Measurements from ENCODE around the gene CELF4.

CELF4 gene

DNA sequence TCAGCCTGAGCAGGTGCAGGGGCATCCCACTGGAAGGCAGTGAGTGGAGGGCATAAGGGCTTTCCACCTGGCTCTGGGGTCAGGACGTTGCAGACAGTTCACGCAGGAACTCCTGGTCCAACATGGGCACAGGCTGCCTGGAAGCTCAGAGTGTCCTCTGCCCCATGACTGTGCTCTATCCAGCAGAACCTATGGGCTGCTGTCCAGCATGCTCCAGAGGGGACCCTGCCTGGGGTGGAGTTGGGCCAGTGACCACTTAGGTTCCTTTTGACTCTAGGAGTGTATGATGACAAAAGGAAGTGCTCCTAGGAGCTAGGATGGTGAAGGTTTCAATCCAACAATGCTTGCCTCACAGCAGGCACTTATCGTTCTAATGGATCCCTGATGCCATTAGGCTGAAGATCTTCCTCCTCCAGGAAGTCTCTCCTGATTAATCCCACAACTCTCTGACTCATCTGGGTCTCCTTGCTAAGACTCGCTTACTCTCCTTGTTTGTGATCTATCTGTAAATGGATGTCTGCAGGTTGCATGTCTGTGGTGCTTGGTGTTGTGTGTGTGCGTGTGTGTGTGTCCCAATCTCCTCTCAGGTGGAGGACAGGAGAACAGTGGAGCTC lies 224.0 kb downstream of the CELF4 start:
- DNase-seq (ENCODE audit: low spot score) = no peak
- TF ChIP-seq, protein P1, sequence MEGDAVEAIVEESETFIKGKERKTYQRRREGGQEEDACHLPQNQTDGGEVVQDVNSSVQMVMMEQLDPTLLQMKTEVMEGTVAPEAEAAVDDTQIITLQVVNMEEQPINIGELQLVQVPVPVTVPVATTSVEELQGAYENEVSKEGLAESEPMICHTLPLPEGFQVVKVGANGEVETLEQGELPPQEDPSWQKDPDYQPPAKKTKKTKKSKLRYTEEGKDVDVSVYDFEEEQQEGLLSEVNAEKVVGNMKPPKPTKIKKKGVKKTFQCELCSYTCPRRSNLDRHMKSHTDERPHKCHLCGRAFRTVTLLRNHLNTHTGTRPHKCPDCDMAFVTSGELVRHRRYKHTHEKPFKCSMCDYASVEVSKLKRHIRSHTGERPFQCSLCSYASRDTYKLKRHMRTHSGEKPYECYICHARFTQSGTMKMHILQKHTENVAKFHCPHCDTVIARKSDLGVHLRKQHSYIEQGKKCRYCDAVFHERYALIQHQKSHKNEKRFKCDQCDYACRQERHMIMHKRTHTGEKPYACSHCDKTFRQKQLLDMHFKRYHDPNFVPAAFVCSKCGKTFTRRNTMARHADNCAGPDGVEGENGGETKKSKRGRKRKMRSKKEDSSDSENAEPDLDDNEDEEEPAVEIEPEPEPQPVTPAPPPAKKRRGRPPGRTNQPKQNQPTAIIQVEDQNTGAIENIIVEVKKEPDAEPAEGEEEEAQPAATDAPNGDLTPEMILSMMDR (IDR thresholded peaks at IDR 0.05; ENCODE audit: extremely low read depth, insufficient read depth, missing control alignments) = no peak
- in situ Hi-C loops (cut with MboI; ENCODE audit: low pct_unique_long_range_greater_than_20kb, low sequenced_read_pairs, unreplicated experiment) = loop anchor here (25.0 kb wide), 1 partner anchor 404 kb away; no protein-coding TSS in a partner anchor

DNA sequence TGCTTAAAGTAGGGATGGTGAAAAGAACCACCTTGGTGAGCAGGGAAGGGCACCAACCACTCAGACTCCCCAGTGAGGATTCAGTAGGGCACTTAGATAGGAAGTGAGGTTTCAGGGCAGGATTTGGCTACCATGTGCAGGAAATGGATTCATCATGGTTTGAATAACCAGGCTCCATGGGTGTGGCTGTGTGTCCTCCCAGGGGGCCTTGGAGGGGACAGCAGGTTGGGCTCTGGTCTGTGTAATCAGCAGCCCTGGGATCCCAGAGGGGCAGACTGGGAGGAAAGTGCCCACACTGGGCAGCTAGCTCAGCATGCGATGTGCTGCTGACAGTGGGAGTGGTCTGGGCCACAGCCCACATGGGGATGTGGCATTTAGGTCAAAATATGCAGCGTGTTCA lies 224.6 kb downstream of the CELF4 start:
- TF ChIP-seq, protein P1 (IDR thresholded peaks at IDR 0.05; ENCODE audit: extremely low read depth, insufficient read depth, missing control alignments) = no peak
- in situ Hi-C loops (cut with MboI; ENCODE audit: low pct_unique_long_range_greater_than_20kb, low sequenced_read_pairs, unreplicated experiment) = loop anchor here (25.0 kb wide), 1 partner anchor 404 kb away; no protein-coding TSS in a partner anchor
- DNase-seq (ENCODE audit: low spot score) = no peak

DNA sequence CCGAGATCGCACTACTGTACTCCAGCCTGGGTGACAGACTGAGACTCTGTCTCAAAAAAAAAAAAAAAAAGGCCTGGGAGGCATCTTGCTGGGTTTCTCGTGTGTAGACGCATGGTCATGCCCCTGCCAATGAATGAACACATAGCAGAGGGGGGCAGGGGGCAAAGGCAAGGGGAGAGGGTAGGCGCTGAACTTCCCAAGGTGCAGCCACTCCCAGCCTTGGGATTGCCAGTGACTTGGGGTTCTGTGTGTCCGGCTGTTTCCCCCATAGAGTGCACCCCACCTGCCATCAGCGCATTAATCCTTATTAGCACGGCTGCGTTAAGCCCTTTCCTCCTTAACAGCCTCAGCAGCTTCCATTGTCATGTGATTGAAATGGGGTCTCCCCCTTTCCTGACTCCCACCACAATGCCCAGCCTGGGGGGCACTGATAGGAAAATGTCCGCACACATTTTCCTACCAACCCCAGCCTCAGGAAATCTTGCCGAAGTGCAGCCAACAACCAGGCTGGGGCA lies 225.8 kb downstream of the CELF4 start:
- TF ChIP-seq, protein P1 (IDR thresholded peaks at IDR 0.05; ENCODE audit: extremely low read depth, insufficient read depth, missing control alignments) = no peak
- in situ Hi-C loops (cut with MboI; ENCODE audit: low pct_unique_long_range_greater_than_20kb, low sequenced_read_pairs, unreplicated experiment) = loop anchor here (25.0 kb wide), 1 partner anchor 402 kb away; no protein-coding TSS in a partner anchor
- no peak for DNase-seq (ENCODE audit: low spot score)

DNA sequence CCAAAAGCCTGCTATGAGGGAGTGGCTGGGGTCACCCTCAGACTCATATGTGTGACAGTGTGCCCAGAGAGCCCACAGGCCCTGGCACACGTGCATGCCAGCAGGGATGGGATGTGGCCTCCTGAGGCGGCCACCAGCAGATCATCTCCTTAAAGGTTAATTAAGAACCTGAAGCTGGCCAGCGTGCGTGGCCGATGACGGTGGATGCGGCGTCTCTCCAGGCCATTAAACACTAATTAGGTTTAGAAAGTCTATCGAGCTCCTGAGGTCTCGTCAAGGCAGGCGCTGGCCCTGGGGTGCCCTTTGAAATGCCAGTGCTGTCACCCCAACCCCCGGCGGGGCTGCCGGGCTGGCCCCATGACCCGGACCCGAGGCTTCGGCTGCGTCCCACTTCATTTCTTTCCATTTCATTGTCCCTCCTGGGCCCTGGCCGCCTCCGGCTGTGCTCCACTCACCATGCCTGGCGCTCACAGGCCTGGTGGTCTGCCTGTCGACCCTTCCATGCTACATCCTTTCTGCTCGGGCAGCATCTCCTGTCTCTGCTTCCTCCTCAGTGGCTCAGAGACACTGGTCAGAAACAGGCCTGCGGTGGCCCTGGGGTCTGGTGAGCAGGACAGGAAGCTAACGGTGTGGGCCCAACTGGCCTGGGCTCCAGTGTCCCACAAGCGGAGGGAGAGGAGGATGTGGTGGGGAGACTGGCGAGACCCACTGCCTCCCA lies 228.9 kb downstream of the CELF4 start:
- no peak for DNase-seq (ENCODE audit: low spot score)
- in situ Hi-C loops (cut with MboI; ENCODE audit: low pct_unique_long_range_greater_than_20kb, low sequenced_read_pairs, unreplicated experiment) = loop anchor here (25.0 kb wide), 1 partner anchor 399 kb away; no protein-coding TSS in a partner anchor
- TF ChIP-seq, protein P1 (IDR thresholded peaks at IDR 0.05; ENCODE audit: extremely low read depth, insufficient read depth, missing control alignments) = no peak

DNA sequence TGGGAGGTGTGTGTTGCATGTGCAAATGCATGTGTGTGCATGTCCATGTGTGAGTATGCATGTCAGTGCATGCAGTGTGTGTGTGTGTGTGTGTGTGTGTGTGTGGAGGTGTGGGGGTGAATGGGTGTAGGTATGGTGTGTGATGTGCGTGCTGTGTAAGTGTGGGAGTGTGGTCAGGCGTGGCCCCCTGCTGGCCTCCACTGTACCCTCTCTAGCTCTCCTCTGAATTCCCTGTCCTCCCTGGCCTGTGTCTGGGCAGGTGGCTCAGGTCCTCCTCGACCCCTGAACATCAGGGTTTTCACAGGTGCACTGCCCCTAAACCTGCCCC lies 230.2 kb downstream of the CELF4 start:
- no peak for DNase-seq (ENCODE audit: low spot score)
- in situ Hi-C loops (cut with MboI; ENCODE audit: low pct_unique_long_range_greater_than_20kb, low sequenced_read_pairs, unreplicated experiment) = loop anchor here (25.0 kb wide), 1 partner anchor 398 kb away; no protein-coding TSS in a partner anchor
- TF ChIP-seq, protein P1 (IDR thresholded peaks at IDR 0.05; ENCODE audit: extremely low read depth, insufficient read depth, missing control alignments) = no peak

DNA sequence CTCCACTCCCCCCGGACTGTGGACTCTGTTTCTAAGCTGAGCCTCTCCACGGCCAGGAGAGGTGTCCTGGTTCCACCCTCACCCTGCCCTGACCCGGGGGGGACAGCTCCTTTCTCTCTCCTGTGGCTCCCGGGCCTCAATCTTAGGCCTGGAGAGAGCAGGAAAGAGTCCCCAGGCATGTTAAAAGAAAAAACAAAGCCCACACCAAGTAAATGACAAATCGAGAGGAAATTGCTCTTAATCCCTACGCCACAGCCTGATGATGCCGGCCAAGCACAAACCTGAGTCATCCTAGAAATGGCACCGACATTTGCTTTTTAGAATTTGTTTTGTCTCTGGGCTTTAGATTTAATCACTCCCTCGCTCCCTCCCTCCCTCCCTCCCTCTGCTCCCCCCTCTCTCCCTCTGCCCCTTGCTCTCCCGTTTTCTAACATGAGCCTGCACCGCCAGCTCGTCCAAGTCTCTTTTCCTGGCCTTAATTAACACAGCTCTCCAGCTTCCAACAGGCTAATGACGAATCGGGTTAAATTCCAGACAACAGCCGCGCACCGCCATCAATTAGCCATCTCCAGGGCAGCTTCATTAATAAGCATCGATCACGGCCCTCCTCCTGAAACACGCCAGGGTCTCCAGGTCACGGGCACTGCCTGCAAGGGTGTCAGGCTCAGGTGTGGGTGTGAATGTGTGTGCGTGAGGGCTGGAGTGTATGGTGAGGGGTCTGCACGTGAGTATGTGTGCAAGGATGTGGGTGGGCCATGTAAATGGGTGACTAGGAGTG lies 230.8 kb downstream of the CELF4 start:
- in situ Hi-C loops (cut with MboI; ENCODE audit: low pct_unique_long_range_greater_than_20kb, low sequenced_read_pairs, unreplicated experiment) = loop anchor here (25.0 kb wide), 1 partner anchor 398 kb away; no protein-coding TSS in a partner anchor
- DNase-seq (ENCODE audit: low spot score) = no peak
- TF ChIP-seq, protein P1 (IDR thresholded peaks at IDR 0.05; ENCODE audit: extremely low read depth, insufficient read depth, missing control alignments) = no peak
